GM12878 (cell line): ENCODE measurements around the gene SCARB1. TPM values are rescaled to one million over a fixed set of nuclear protein-coding genes. Genes with fewer than 3 reads are reported as not detected.

Source experiments
- ATAC-seq: fragments of 200-7000 bp; cut with Tn5 transposase; 3 replicates; pipeline ENCODE4 v1.9.1; 2020; ENCODE audit warnings: mild to moderate bottlenecking, moderate library complexity
- BruUV-seq: library from RNA; stranded (reverse); fragments of 400-500 nt; replicated peaks from 2 replicates; lab custom pipeline; 2021; lab: Mats Ljungman, UMichigan
- CTCF ChIA-PET: fragments of 300-600 bp; sonication (Branson Sonifier 250); formaldehyde crosslinking; extraction: SDS; loops from one replicate; lab custom pipeline; 2021; ENCODE audit warnings: inconsistent platforms; lab: Yijun Ruan, JAX
- POLR2A ChIA-PET: fragments of 350-600 bp; formaldehyde crosslinking; extraction: SDS; loops from one replicate; lab custom pipeline; 2021; ENCODE audit warnings: inconsistent platforms; lab: Charles Lee
- RAD21 ChIA-PET: fragments of 300-600 bp; sonication (Branson Sonifier 250); formaldehyde crosslinking; loops from one replicate; lab custom pipeline; 2023; ENCODE audit warnings: antibody characterized with exemption; ENCODE audit not compliant: unreplicated experiment; lab: Charles Lee
- SMC1A ChIA-PET: fragments of 300-600 bp; sonication (Branson Sonifier 250); formaldehyde crosslinking; loops from one replicate; lab custom pipeline; 2023; ENCODE audit not compliant: unreplicated experiment, uncharacterized antibody; lab: Charles Lee
- DNase-seq: peaks from one replicate; pipeline ENCODE4 v3.0.0-alpha.2; 2011; ENCODE audit warnings: low read depth, low spot score
- FAIRE-seq: peaks from 3 replicates; lab custom pipeline; 2011; peaks lifted over from hg19 to GRCh38; lab: Jason Lieb, UNC
- H2AFZ ChIP-seq: 2 replicates; pipeline ENCODE4 v1.6.0; 2011; ENCODE audit warnings: low read depth, low read length, control low read depth; ENCODE audit not compliant: control insufficient read depth
- H3K27ac ChIP-seq: 2 replicates; pipeline ENCODE4 v1.5.1; 2011; ENCODE audit warnings: control low read depth; ENCODE audit not compliant: control insufficient read depth, insufficient read depth
- H3K27me3 ChIP-seq, 2 experiments: replicated peaks in 1 of 2; 2 replicates each; pipeline versions ENCODE4 v1.6.0 to v1.6.1; 2011; ENCODE audit warnings: low read length in 1 of 2; ENCODE audit not compliant: control insufficient read depth in 2 of 2, insufficient read depth in 2 of 2
- H3K36me3 ChIP-seq, 2 experiments: 2 replicates each; pipeline ENCODE4 v1.5.1; 2011; ENCODE audit warnings: low read length in 1 of 2; ENCODE audit not compliant: control insufficient read depth in 2 of 2, insufficient read depth in 2 of 2
- H3K4me1 ChIP-seq: 2 replicates; pipeline ENCODE4 v1.6.1; 2011; ENCODE audit warnings: mild to moderate bottlenecking, low read length, moderate library complexity, mixed read lengths; ENCODE audit not compliant: control insufficient read depth, insufficient read depth
- H3K4me2 ChIP-seq: 2 replicates; pipeline ENCODE4 v1.6.0; 2011; ENCODE audit warnings: control low read depth; ENCODE audit not compliant: control insufficient read depth, insufficient read depth
- H3K4me3 ChIP-seq: fragments of 200-600 bp; sonication (generic); 2 replicates; pipeline ENCODE4 v1.5.1; 2016
- H3K79me2 ChIP-seq: 2 replicates; pipeline ENCODE4 v1.6.0; 2011; ENCODE audit warnings: low read length; ENCODE audit not compliant: control insufficient read depth, insufficient read depth
- H3K9ac ChIP-seq: 2 replicates; pipeline ENCODE4 v1.8.0; 2011; ENCODE audit warnings: low read length, control low read depth, mixed read lengths; ENCODE audit not compliant: control insufficient read depth, insufficient read depth
- H3K9me3 ChIP-seq: replicated peaks from 3 replicates; pipeline ENCODE4 v1.5.1; 2011; ENCODE audit warnings: mild to moderate bottlenecking, low read length; ENCODE audit not compliant: control insufficient read depth, insufficient read depth
- H4K20me1 ChIP-seq: 2 replicates; pipeline ENCODE4 v1.6.0; 2011; ENCODE audit not compliant: control insufficient read depth, insufficient read depth
- ATF7 ChIP-seq: fragments of 450-650 bp; IDR thresholded peaks from 2 replicates; pipeline ENCODE4 v1.6.1; 2016; ENCODE audit warnings: low read depth, mild to moderate bottlenecking
- BACH1 ChIP-seq: fragments of 450-650 bp; IDR thresholded peaks from 2 replicates; pipeline ENCODE4 v1.6.1; 2017; ENCODE audit warnings: mild to moderate bottlenecking, borderline replicate concordance
- BRCA1 ChIP-seq: IDR thresholded peaks from 2 replicates; pipeline ENCODE4 v1.6.1; 2011; ENCODE audit warnings: low read depth, low read length, improper control_type of control experiment
- CHD4 ChIP-seq: fragments of 200-600 bp; sonication (generic); IDR thresholded peaks from 2 replicates; pipeline ENCODE4 v1.6.1; 2016; ENCODE audit warnings: mild to moderate bottlenecking
- EZH2 ChIP-seq: IDR thresholded peaks from 2 replicates; pipeline ENCODE4 v1.6.1; 2012; ENCODE audit warnings: low read depth, mild to moderate bottlenecking, control low read depth, inconsistent platforms, low read length, borderline replicate concordance; ENCODE audit not compliant: control insufficient read depth
- IRF3 ChIP-seq: fragments of 450-650 bp; IDR thresholded peaks from 2 replicates; pipeline ENCODE4 v1.6.1; 2014; ENCODE audit warnings: mild to moderate bottlenecking
- KDM1A ChIP-seq: fragments of 200-600 bp; sonication (generic); IDR thresholded peaks from 2 replicates; pipeline ENCODE4 v1.6.1; 2016; ENCODE audit warnings: borderline replicate concordance
- MYC ChIP-seq: IDR thresholded peaks from 2 replicates; pipeline ENCODE4 v1.6.1; 2011; ENCODE audit warnings: mild to moderate bottlenecking, low read length, moderate library complexity, inconsistent platforms; ENCODE audit not compliant: insufficient read depth, insufficient replicate concordance, insufficient read length, severe bottlenecking
- NKRF ChIP-seq: fragments of 450-650 bp; conservative IDR thresholded peaks from 2 replicates; pipeline ENCODE4 v1.6.1; 2017; ENCODE audit warnings: mild to moderate bottlenecking, moderate library complexity
- NR2C1 ChIP-seq: fragments of 450-650 bp; IDR thresholded peaks from 2 replicates; pipeline ENCODE4 v1.6.1; 2017; ENCODE audit warnings: antibody characterized with exemption, mild to moderate bottlenecking, moderate library complexity
- NR2F1 ChIP-seq: fragments of 450-650 bp; conservative IDR thresholded peaks from 2 replicates; pipeline ENCODE4 v1.6.1; 2017; ENCODE audit warnings: mild to moderate bottlenecking
- PAX8 ChIP-seq: fragments of 450-650 bp; IDR thresholded peaks from 2 replicates; pipeline ENCODE4 v1.6.1; 2017; ENCODE audit warnings: mild to moderate bottlenecking, moderate library complexity
- PKNOX1 ChIP-seq: fragments of 450-650 bp; IDR thresholded peaks from 2 replicates; pipeline ENCODE4 v1.6.1; 2016; ENCODE audit warnings: mild to moderate bottlenecking
- RFX5 ChIP-seq: IDR thresholded peaks from 2 replicates; pipeline ENCODE4 v1.6.1; 2011; ENCODE audit warnings: low read depth, low read length, improper control_type of control experiment
- SMARCA5 ChIP-seq: fragments of 450-650 bp; IDR thresholded peaks from 2 replicates; pipeline ENCODE4 v1.6.1; 2017; ENCODE audit warnings: mild to moderate bottlenecking
- SUZ12 ChIP-seq: fragments of 200-600 bp; sonication (generic); IDR thresholded peaks from one replicate; pipeline ENCODE4 v1.6.1; 2018; ENCODE audit warnings: antibody characterized with exemption, mild to moderate bottlenecking; ENCODE audit not compliant: unreplicated experiment
- WRNIP1 ChIP-seq: IDR thresholded peaks from 2 replicates; pipeline ENCODE4 v1.6.1; 2011; ENCODE audit warnings: low read depth, low read length, improper control_type of control experiment, borderline replicate concordance
- ZBTB4 ChIP-seq: fragments of 450-650 bp; formaldehyde crosslinking; IDR thresholded peaks from 2 replicates; pipeline ENCODE4 v1.4.0; 2022; ENCODE audit warnings: mild to moderate bottlenecking, moderate library complexity
- WGBS: methylation state at CpG from one replicate; pipeline ENCODE4 v1.1.6; 2016; ENCODE audit warnings: low lambda C conversion rate; ENCODE audit not compliant: insufficient replicate concordance, insufficient coverage; ENCODE audit errors: missing lambda C conversion rate; 5-methylcytosine and 5-hydroxymethylcytosine counted together
- in situ Hi-C: fragments of 300-500 bp; cut with MboI; formaldehyde crosslinking; loops from 9 replicates; pipeline ENCODE4 v1.14.3; 2018; ENCODE audit warnings: mixed read lengths
- intact Hi-C: fragments of 100-400 bp; cut with micrococcal nuclease; formaldehyde crosslinking; loops from one replicate; pipeline ENCODE4 v1.14.2; 2022; ENCODE audit not compliant: unreplicated experiment
- polyA plus RNA-seq, 11 experiments: library from polyadenylated mRNA; depleted of rRNA in 4 of 11; unstranded in 6 of 11; stranded (reverse) in 5 of 11; fragments of >200 nt; fragmentation: Nextera tagmentation in 4 of 11; fragmentation: Illumina TruSeq in 1 of 11; extraction: Ambion mirVana in 4 of 11; extraction: Trizol in 1 of 11; gene quantifications; 1 replicate in 1 of 11; 2 replicates in 10 of 11; pipeline versions ENCODE4 v1.2.1 to v1.2.3, GENCODE V29; 2011 to 2016; ENCODE audit warnings: inconsistent platforms in 2 of 11, missing spikeins in 2 of 11, low read depth in 1 of 11
- total RNA-seq, 4 experiments: library from RNA; depleted of rRNA in 3 of 4; stranded (reverse); fragments of >200 nt in 3 of 4; fragmentation: Illumina TruSeq in 1 of 4; extraction: Trizol in 1 of 4; gene quantifications; 2 replicates each; pipeline versions ENCODE4 v1.2.1 to v1.2.3, GENCODE V29; 2013 to 2021

Gene SCARB1
- total and polyA plus RNA-seq, 10 of the 15 experiments (the other 5 are each of a cell fraction or from before 2014, with no cell fraction given) = 0.34 to 104 (median 63.1) TPM

GRCh38 chr12:124802361-124802760, 61.3 kb downstream of the SCARB1 start (continued):
- TF ChIP-seq IRF3 (no peak), PAX8 (no peak), ZBTB4 (no peak), WRNIP1 (no peak), ATF7 (no peak), KDM1A (no peak)

GRCh38 chr12:124800506-124800905, 63.2 kb downstream of the SCARB1 start:
- no peak overlapping the region for H3K27ac ChIP-seq
- no TSS peak for BruUV-seq
- intact Hi-C loops (no loop called here), in situ Hi-C loops (no loop called here)
- SMC1A ChIA-PET = no interaction called here
- no peak overlapping the region for H3K4me2 ChIP-seq
- H3K9me3 ChIP-seq = no peaks in the 10 kb centered on the region
- H3K27me3 ChIP-seq = no peaks in the 10 kb centered on the region
- POLR2A ChIA-PET = no interaction called here
- FAIRE-seq = no peak
- no peak for ATAC-seq
- CTCF ChIA-PET = no interaction called here
- RAD21 ChIA-PET = no interaction called here
- no peak overlapping the region for H2AFZ ChIP-seq
- H3K36me3 ChIP-seq = peaks cover 34 to 39% of the 10 kb centered on the region in 2 experiments
- no peak overlapping the region for H3K9ac ChIP-seq
- no peaks in the 10 kb centered on the region for H3K79me2 ChIP-seq
- WGBS = 97% methylated on average over 12 of the region's 12 CpGs
- no peaks in the 10 kb centered on the region for H4K20me1 ChIP-seq
- no peak for DNase-seq
- H3K4me1 ChIP-seq = peaks cover 11% of the 10 kb centered on the region
- no peak overlapping the region for H3K4me3 ChIP-seq
- no peak for TF ChIP-seq PKNOX1
- TF ChIP-seq MYC = no peak
- TF ChIP-seq NR2F1 = no peak
- no peak for TF ChIP-seq BRCA1
- no peak for TF ChIP-seq RFX5
- TF ChIP-seq SUZ12 = no peak
- TF ChIP-seq NKRF = no peak
- TF ChIP-seq BACH1 = no peak
- TF ChIP-seq NR2C1 = no peak
- no peak for TF ChIP-seq CHD4
- no peak for TF ChIP-seq SMARCA5
- no peak for TF ChIP-seq EZH2
